Measurements from ENCODE around the gene NRDE2. TPM values are rescaled to one million over a fixed set of nuclear protein-coding genes. Genes with fewer than 3 reads are reported as not detected.

The NRDE2 gene
- total RNA-seq, 1 experiment from 2014 or later, result 18.0 TPM

DNA sequence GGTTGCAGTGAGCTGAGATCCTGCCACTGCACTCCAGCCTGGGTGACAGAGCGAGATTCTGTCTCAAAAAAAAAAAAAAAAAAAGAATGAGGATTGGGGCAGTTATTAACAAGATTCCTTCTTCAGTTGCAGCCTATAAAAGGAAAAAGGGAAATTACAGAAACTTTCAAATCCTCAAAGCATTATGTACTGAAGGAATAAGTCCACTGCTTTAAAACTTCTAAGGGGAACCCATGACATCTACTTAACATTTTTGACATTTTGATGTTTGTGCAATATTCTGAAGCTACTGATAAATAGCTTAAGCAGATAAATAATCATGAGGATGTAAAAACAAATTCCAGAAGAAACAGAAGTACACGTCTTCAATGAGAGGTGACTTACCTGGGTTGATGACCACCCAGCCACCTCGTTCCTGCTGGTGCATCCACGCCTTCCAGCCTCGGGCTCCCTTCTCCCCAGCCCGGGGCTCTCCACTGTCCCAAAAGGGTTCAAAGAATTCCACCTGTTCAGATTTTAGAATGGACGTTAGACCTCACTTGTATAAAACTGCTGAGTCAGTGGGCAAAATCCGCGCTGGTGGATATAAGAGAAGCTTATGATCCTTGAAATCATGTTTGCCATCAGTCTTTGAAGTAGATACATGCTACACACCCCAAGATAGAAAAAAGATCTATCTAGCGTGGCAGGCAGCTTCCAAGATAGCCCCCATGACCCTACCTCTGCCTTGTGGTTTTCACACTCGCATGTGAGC, 33.7 kb downstream of the NRDE2 start:
- Mint-ChIP-seq H3K27me3 (ENCODE audit: insufficient read depth, unreplicated experiment) (no peaks in the 10 kb centered on the region), H3K9me3 (ENCODE audit: unreplicated experiment) (no peaks in the 10 kb centered on the region), H3K36me3 (ENCODE audit: insufficient read depth, unreplicated experiment) (peaks cover 19% of the 10 kb centered on the region), H3K4me1 (ENCODE audit: low read depth, unreplicated experiment) (no peaks in the 10 kb centered on the region), H3K27ac (ENCODE audit: unreplicated experiment) (no peak overlapping the region), H3K4me3 (ENCODE audit: unreplicated experiment) (no peak overlapping the region)
- no peak overlapping the region for H3K4me3 ChIP-seq (ENCODE audit: low read depth, low read length)
- intact Hi-C loops (cut with micrococcal nuclease; ENCODE audit: unreplicated experiment), result no loop called here
- no peak for TF ChIP-seq CTCF (IDR thresholded peaks at IDR 0.05; ENCODE audit: insufficient read depth in 1 of 2, low read depth in 1 of 2, low read length in 1 of 2, severe bottlenecking in 1 of 2, unreplicated experiment in 1 of 2)
- H3K9me3 ChIP-seq, result no peaks in the 10 kb centered on the region
- no peak for DNase-seq
- POLR2A ChIA-PET, result no interaction called here
- H3K36me3 ChIP-seq (ENCODE audit: control insufficient read depth, insufficient read depth, low read length), result no peaks in the 10 kb centered on the region
- H3K4me1 ChIP-seq, result no peaks in the 10 kb centered on the region
- no peaks in the 10 kb centered on the region for H3K27me3 ChIP-seq (replicated peaks; ENCODE audit: control insufficient read depth, insufficient read depth, low read length)
- CTCF ChIA-PET, result no interaction called here
- no TSS peak for BruUV-seq (replicated peaks)

DNA sequence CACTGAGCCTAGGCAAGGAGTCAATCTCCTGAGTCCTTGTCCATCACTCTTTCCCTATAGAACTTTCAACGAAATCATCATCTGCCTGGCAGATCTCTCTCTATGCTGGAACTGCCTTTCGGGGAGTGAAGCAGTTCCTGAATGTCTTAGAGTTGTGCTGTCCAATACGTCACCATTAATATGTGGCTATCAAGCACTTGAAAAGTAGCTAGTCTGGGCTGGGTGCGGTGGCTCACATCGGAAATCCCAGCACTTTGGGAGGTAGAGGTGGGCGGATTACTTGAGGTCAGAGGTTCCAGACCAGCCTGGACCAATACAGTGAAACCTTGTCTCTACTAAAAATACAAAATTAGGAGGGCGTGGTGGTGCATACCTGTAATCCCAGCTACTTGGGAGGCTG, 35.1 kb downstream of the NRDE2 start:
- DNase-seq, result no peak
- Mint-ChIP-seq H3K9me3 (ENCODE audit: unreplicated experiment) (no peaks in the 10 kb centered on the region), H3K27ac (ENCODE audit: unreplicated experiment) (no peak overlapping the region), H3K27me3 (ENCODE audit: insufficient read depth, unreplicated experiment) (no peaks in the 10 kb centered on the region), H3K4me3 (ENCODE audit: unreplicated experiment) (no peak overlapping the region), H3K36me3 (ENCODE audit: insufficient read depth, unreplicated experiment) (peaks cover 23% of the 10 kb centered on the region), H3K4me1 (ENCODE audit: low read depth, unreplicated experiment) (no peaks in the 10 kb centered on the region)
- no TSS peak for BruUV-seq (replicated peaks)
- peaks cover 2% of the 10 kb centered on the region; the same call in 1 of the 2 replicates for H3K36me3 ChIP-seq (ENCODE audit: control insufficient read depth, insufficient read depth, low read length)
- intact Hi-C loops (cut with micrococcal nuclease; ENCODE audit: unreplicated experiment), result loop anchor here (1.0 kb wide), 1 partner anchor 8 kb away; no protein-coding TSS in a partner anchor
- H3K9me3 ChIP-seq, result no peaks in the 10 kb centered on the region
- no peaks in the 10 kb centered on the region for H3K27me3 ChIP-seq (replicated peaks; ENCODE audit: control insufficient read depth, insufficient read depth, low read length)
- no peak overlapping the region for H3K4me3 ChIP-seq (ENCODE audit: low read depth, low read length)
- POLR2A ChIA-PET, result no interaction called here
- no peak for TF ChIP-seq CTCF (IDR thresholded peaks at IDR 0.05; ENCODE audit: insufficient read depth in 1 of 2, low read depth in 1 of 2, low read length in 1 of 2, severe bottlenecking in 1 of 2, unreplicated experiment in 1 of 2)
- H3K4me1 ChIP-seq, result no peaks in the 10 kb centered on the region
- CTCF ChIA-PET, result no interaction called here

DNA sequence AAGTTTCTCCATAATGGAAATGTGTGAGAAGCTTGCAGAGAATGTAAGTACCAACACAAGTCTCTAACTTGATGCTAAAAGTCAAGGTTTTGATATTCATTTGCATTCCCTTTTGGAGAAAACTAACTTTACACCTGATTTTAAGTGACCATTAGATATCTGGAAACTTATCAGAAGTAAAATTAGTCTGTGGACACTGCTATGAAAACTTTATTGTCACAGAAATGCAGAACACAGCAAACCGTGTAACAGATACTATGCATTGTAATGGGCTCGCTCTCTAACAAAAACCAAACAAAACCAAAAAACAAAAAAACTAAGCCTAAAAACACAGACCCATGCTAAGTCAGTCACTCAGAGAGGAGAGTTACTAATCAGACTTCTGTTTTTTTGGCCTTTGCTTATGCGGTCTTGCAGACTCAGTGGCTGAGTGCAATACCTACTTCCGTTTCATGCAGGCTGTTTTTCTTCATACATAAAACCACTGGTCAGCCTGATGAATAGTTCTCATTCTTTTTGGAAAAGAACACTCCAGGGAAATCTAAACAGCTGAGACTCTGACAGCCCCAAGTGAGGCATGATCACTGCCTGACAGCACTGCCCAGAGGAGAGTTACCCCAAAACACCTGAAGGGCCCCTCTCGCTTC, 35.7 kb downstream of the NRDE2 start:
- Mint-ChIP-seq H3K4me1 (ENCODE audit: low read depth, unreplicated experiment) (no peaks in the 10 kb centered on the region), H3K9me3 (ENCODE audit: unreplicated experiment) (no peaks in the 10 kb centered on the region), H3K27ac (ENCODE audit: unreplicated experiment) (no peak overlapping the region), H3K36me3 (ENCODE audit: insufficient read depth, unreplicated experiment) (peaks cover 26% of the 10 kb centered on the region), H3K27me3 (ENCODE audit: insufficient read depth, unreplicated experiment) (no peaks in the 10 kb centered on the region), H3K4me3 (ENCODE audit: unreplicated experiment) (no peak overlapping the region)
- CTCF ChIA-PET, result no interaction called here
- intact Hi-C loops (cut with micrococcal nuclease; ENCODE audit: unreplicated experiment), result loop anchor here (1.0 kb wide), 1 partner anchor 8 kb away; no protein-coding TSS in a partner anchor
- POLR2A ChIA-PET, result no interaction called here
- no peak for TF ChIP-seq CTCF (IDR thresholded peaks at IDR 0.05; ENCODE audit: insufficient read depth in 1 of 2, low read depth in 1 of 2, low read length in 1 of 2, severe bottlenecking in 1 of 2, unreplicated experiment in 1 of 2)
- DNase-seq, result no peak
- Histone ChIP-seq H3K27me3 (replicated peaks; ENCODE audit: control insufficient read depth, insufficient read depth, low read length) (no peaks in the 10 kb centered on the region), H3K4me1 (no peaks in the 10 kb centered on the region), H3K4me3 (ENCODE audit: low read depth, low read length) (no peak overlapping the region), H3K36me3 (ENCODE audit: control insufficient read depth, insufficient read depth, low read length) (peaks cover 2% of the 10 kb centered on the region; the same call in 1 of the 2 replicates), H3K9me3 (no peaks in the 10 kb centered on the region)
- BruUV-seq (replicated peaks), result no TSS peak

All from Caco-2 (cell line).